WTC11 (cell line): ENCODE data around the gene RBM3. TPM values are rescaled to one million over a fixed set of nuclear protein-coding genes. Genes with fewer than 3 reads are reported as not detected.

Source experiments
- ATAC-seq: fragments of 200-7000 bp; cut with Tn5 transposase; 2 replicates; pipeline ENCODE4 v1.10.0; 2021; ENCODE audit warnings: mild to moderate bottlenecking, moderate library complexity
- CTCF ChIA-PET: fragments of 300-600 bp; sonication (Branson Sonifier 250); formaldehyde crosslinking; loops from one replicate; lab custom pipeline; 2021; ENCODE audit warnings: antibody characterized with exemption; lab: Charles Lee
- POLR2A ChIA-PET: fragments of 350-600 bp; sonication (Branson Sonifier 250); formaldehyde crosslinking; loops from one replicate; lab custom pipeline; 2021; ENCODE audit warnings: antibody characterized with exemption; lab: Charles Lee
- DNase-seq: peaks from one replicate; pipeline ENCODE4 v3.0.0; 2021; ENCODE audit warnings: low spot score
- H3K27ac Mint-ChIP-seq: 2 replicates; pipeline ENCODE4 v1.8.0; 2021; ENCODE audit warnings: mixed read lengths
- H3K27me3 Mint-ChIP-seq: 2 replicates; pipeline ENCODE4 v1.8.0; 2021; ENCODE audit warnings: low read depth, mild to moderate bottlenecking, moderate library complexity, mixed read lengths
- H3K36me3 Mint-ChIP-seq: 2 replicates; pipeline ENCODE4 v1.8.0; 2021; ENCODE audit warnings: mixed read lengths
- H3K4me1 Mint-ChIP-seq: 2 replicates; pipeline ENCODE4 v1.8.0; 2022; ENCODE audit warnings: mixed read lengths
- H3K4me3 Mint-ChIP-seq: 2 replicates; pipeline ENCODE4 v1.8.0; 2021; ENCODE audit warnings: mild to moderate bottlenecking, moderate library complexity, mixed read lengths
- H3K9me3 Mint-ChIP-seq: 2 replicates; pipeline ENCODE4 v1.8.0; 2021; ENCODE audit warnings: mixed read lengths
- FOXK1 ChIP-seq: sonication (generic); formaldehyde crosslinking; IDR thresholded peaks from 2 replicates; pipeline ENCODE4 v1.8.0; 2022; ENCODE audit warnings: mild to moderate bottlenecking, moderate library complexity, missing genetic modification reagents
- GABPB1 ChIP-seq: sonication (generic); formaldehyde crosslinking; IDR thresholded peaks from 2 replicates; pipeline ENCODE4 v1.8.1; 2023; ENCODE audit warnings: mild to moderate bottlenecking, missing genetic modification reagents
- KAT7 ChIP-seq: sonication (generic); formaldehyde crosslinking; IDR thresholded peaks from 2 replicates; pipeline ENCODE4 v1.8.1; 2023; ENCODE audit warnings: missing genetic modification reagents, mild to moderate bottlenecking, borderline replicate concordance
- NR1H2 ChIP-seq: sonication (generic); formaldehyde crosslinking; IDR thresholded peaks from 2 replicates; pipeline ENCODE4 v1.9.0; 2021; ENCODE audit warnings: mild to moderate bottlenecking, moderate library complexity, missing genetic modification reagents
- NR3C1 ChIP-seq: sonication (generic); formaldehyde crosslinking; conservative IDR thresholded peaks from 2 replicates; pipeline ENCODE4 v1.8.1; 2023; ENCODE audit warnings: low read depth, mild to moderate bottlenecking, missing genetic modification reagents
- PRRX2 ChIP-seq: fragments of 250-450 bp; sonication (Bioruptor Pico); IDR thresholded peaks from 2 replicates; pipeline ENCODE4 v1.8.0; 2021; ENCODE audit warnings: mild to moderate bottlenecking
- SP1 ChIP-seq: sonication (generic); formaldehyde crosslinking; conservative IDR thresholded peaks from 2 replicates; pipeline ENCODE4 v1.8.1; 2022; ENCODE audit warnings: missing genetic modification reagents
- TEAD1 ChIP-seq: sonication (generic); formaldehyde crosslinking; IDR thresholded peaks from 2 replicates; pipeline ENCODE4 v1.8.0; 2022; ENCODE audit warnings: mild to moderate bottlenecking, missing genetic modification reagents
- ZNF121 ChIP-seq: sonication (generic); formaldehyde crosslinking; IDR thresholded peaks from 2 replicates; pipeline ENCODE4 v1.8.0; 2023; ENCODE audit warnings: missing genetic modification reagents
- ZNF232 ChIP-seq: sonication (generic); formaldehyde crosslinking; IDR thresholded peaks from 2 replicates; pipeline ENCODE4 v1.8.0; 2022; ENCODE audit warnings: mild to moderate bottlenecking, missing genetic modification reagents
- total RNA-seq: library from RNA; stranded (reverse); gene quantifications from 3 replicates; pipeline ENCODE4 v1.2.3, GENCODE V29; 2021
- TF ChIP-seq, protein P1 (sequence below): sonication (generic); formaldehyde crosslinking; IDR thresholded peaks from 2 replicates; pipeline ENCODE4 v1.8.0; 2022; ENCODE audit warnings: mild to moderate bottlenecking, missing genetic modification reagents
- TF ChIP-seq, protein P2 (sequence below): sonication (generic); formaldehyde crosslinking; IDR thresholded peaks from 2 replicates; pipeline ENCODE4 v1.8.1; 2022; ENCODE audit warnings: mild to moderate bottlenecking, moderate library complexity, missing genetic modification reagents
- TF ChIP-seq, protein P3 (sequence below): sonication (generic); formaldehyde crosslinking; IDR thresholded peaks from 2 replicates; pipeline ENCODE4 v1.8.1; 2022; ENCODE audit warnings: low read depth, mild to moderate bottlenecking, moderate library complexity, missing genetic modification reagents, borderline replicate concordance
- TF ChIP-seq, protein P4 (sequence below): fragments of 200-600 bp; IDR thresholded peaks from 2 replicates; pipeline ENCODE4 v1.8.0; 2022; ENCODE audit warnings: antibody characterized with exemption
- TF ChIP-seq, protein P5 (sequence below): sonication (generic); formaldehyde crosslinking; conservative IDR thresholded peaks from 2 replicates; pipeline ENCODE4 v1.8.1; 2023; ENCODE audit warnings: mild to moderate bottlenecking, low read depth, missing genetic modification reagents, moderate library complexity
- TF ChIP-seq, protein P6 (sequence below): fragments of 250-450 bp; sonication (Bioruptor Pico); IDR thresholded peaks from 2 replicates; pipeline ENCODE4 v2.1.2; 2022; ENCODE audit warnings: mild to moderate bottlenecking, moderate library complexity
- TF ChIP-seq, protein P7 (sequence below): fragments of 250-450 bp; sonication (Bioruptor Pico); IDR thresholded peaks from 2 replicates; pipeline ENCODE4 v1.8.0; 2021; ENCODE audit warnings: mild to moderate bottlenecking
- TF ChIP-seq, protein P8 (sequence below): fragments of 250-450 bp; sonication (Bioruptor Pico); conservative IDR thresholded peaks from 2 replicates; pipeline ENCODE4 v1.9.0; 2021; ENCODE audit warnings: mild to moderate bottlenecking

Gene RBM3
- total RNA-seq, 1 experiment from 2014 or later = 148 TPM

DNA sequence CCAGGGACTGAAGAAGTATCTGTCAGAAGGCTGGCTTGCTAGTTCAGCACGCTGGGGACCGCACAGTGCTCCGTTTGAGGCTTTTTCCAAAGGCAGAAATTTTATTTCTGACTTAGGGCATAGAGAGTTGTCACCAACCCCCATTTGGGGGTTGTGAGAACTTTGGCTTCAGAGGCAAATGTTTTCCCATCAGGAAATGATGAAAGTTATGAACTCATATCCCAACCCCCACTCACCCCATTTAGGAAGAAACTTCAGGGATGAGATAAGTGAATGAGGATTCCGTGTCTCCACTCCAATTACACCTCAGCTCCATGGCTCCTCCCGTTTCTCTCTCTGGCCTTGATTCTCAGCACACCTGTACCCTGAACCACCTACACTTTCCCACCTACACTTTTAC, 18.7 kb downstream of the RBM3 start (continued):
- TF ChIP-seq, protein P1, sequence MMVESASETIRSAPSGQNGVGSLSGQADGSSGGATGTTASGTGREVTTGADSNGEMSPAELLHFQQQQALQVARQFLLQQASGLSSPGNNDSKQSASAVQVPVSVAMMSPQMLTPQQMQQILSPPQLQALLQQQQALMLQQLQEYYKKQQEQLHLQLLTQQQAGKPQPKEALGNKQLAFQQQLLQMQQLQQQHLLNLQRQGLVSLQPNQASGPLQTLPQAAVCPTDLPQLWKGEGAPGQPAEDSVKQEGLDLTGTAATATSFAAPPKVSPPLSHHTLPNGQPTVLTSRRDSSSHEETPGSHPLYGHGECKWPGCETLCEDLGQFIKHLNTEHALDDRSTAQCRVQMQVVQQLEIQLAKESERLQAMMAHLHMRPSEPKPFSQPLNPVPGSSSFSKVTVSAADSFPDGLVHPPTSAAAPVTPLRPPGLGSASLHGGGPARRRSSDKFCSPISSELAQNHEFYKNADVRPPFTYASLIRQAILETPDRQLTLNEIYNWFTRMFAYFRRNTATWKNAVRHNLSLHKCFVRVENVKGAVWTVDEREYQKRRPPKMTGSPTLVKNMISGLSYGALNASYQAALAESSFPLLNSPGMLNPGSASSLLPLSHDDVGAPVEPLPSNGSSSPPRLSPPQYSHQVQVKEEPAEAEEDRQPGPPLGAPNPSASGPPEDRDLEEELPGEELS (CRISPR knock-in tag) = no peak

DNA sequence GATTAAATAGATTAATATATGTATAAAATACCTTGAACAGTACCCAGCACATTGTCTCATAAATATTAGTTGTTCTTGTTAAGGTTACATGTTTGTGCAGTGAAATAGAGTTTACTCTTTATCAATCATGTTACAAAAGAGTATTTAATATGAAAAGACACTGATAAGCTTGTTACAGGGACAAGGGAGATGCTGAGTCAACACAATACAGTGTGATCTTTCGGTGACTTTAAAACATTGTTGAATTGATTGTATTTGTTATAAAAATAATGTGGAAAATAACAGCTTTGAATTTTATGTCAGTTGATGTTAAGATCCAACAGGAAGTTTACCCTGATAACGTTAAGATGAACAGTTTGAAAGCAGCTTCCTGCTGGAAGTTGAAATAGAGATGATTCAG, 21.6 kb downstream of the RBM3 start:
- DNase-seq (no peak), ATAC-seq (no peak)
- TF ChIP-seq FOXK1 (CRISPR knock-in tag) (no peak), KAT7 (CRISPR knock-in tag) (no peak), TEAD1 (no peak)
- TF ChIP-seq, protein P2, sequence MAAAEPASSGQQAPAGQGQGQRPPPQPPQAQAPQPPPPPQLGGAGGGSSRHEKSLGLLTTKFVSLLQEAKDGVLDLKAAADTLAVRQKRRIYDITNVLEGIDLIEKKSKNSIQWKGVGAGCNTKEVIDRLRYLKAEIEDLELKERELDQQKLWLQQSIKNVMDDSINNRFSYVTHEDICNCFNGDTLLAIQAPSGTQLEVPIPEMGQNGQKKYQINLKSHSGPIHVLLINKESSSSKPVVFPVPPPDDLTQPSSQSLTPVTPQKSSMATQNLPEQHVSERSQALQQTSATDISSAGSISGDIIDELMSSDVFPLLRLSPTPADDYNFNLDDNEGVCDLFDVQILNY (CRISPR knock-in tag) = no peak
- TF ChIP-seq, protein P3, sequence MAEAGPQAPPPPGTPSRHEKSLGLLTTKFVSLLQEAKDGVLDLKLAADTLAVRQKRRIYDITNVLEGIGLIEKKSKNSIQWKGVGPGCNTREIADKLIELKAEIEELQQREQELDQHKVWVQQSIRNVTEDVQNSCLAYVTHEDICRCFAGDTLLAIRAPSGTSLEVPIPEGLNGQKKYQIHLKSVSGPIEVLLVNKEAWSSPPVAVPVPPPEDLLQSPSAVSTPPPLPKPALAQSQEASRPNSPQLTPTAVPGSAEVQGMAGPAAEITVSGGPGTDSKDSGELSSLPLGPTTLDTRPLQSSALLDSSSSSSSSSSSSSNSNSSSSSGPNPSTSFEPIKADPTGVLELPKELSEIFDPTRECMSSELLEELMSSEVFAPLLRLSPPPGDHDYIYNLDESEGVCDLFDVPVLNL (CRISPR knock-in tag) = no peak
- TF ChIP-seq, protein P4, sequence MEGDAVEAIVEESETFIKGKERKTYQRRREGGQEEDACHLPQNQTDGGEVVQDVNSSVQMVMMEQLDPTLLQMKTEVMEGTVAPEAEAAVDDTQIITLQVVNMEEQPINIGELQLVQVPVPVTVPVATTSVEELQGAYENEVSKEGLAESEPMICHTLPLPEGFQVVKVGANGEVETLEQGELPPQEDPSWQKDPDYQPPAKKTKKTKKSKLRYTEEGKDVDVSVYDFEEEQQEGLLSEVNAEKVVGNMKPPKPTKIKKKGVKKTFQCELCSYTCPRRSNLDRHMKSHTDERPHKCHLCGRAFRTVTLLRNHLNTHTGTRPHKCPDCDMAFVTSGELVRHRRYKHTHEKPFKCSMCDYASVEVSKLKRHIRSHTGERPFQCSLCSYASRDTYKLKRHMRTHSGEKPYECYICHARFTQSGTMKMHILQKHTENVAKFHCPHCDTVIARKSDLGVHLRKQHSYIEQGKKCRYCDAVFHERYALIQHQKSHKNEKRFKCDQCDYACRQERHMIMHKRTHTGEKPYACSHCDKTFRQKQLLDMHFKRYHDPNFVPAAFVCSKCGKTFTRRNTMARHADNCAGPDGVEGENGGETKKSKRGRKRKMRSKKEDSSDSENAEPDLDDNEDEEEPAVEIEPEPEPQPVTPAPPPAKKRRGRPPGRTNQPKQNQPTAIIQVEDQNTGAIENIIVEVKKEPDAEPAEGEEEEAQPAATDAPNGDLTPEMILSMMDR = no peak
- TF ChIP-seq, protein P5, sequence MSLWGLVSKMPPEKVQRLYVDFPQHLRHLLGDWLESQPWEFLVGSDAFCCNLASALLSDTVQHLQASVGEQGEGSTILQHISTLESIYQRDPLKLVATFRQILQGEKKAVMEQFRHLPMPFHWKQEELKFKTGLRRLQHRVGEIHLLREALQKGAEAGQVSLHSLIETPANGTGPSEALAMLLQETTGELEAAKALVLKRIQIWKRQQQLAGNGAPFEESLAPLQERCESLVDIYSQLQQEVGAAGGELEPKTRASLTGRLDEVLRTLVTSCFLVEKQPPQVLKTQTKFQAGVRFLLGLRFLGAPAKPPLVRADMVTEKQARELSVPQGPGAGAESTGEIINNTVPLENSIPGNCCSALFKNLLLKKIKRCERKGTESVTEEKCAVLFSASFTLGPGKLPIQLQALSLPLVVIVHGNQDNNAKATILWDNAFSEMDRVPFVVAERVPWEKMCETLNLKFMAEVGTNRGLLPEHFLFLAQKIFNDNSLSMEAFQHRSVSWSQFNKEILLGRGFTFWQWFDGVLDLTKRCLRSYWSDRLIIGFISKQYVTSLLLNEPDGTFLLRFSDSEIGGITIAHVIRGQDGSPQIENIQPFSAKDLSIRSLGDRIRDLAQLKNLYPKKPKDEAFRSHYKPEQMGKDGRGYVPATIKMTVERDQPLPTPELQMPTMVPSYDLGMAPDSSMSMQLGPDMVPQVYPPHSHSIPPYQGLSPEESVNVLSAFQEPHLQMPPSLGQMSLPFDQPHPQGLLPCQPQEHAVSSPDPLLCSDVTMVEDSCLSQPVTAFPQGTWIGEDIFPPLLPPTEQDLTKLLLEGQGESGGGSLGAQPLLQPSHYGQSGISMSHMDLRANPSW (CRISPR knock-in tag) = no peak
- TF ChIP-seq, protein P6, sequence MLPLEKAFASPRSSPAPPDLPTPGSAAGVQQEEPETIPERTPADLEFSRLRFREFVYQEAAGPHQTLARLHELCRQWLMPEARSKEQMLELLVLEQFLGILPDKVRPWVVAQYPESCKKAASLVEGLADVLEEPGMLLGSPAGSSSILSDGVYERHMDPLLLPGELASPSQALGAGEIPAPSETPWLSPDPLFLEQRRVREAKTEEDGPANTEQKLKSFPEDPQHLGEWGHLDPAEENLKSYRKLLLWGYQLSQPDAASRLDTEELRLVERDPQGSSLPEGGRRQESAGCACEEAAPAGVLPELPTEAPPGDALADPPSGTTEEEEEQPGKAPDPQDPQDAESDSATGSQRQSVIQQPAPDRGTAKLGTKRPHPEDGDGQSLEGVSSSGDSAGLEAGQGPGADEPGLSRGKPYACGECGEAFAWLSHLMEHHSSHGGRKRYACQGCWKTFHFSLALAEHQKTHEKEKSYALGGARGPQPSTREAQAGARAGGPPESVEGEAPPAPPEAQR (CRISPR knock-in tag) = no peak
- no peaks in the 10 kb centered on the region for H3K9me3 Mint-ChIP-seq
- H3K4me3 Mint-ChIP-seq = no peak overlapping the region
- CTCF ChIA-PET = no interaction called here
- H3K27ac Mint-ChIP-seq = no peak overlapping the region
- H3K36me3 Mint-ChIP-seq = no peaks in the 10 kb centered on the region
- POLR2A ChIA-PET = no interaction called here
- H3K4me1 Mint-ChIP-seq = peaks cover 5% of the 10 kb centered on the region
- no peaks in the 10 kb centered on the region for H3K27me3 Mint-ChIP-seq

DNA sequence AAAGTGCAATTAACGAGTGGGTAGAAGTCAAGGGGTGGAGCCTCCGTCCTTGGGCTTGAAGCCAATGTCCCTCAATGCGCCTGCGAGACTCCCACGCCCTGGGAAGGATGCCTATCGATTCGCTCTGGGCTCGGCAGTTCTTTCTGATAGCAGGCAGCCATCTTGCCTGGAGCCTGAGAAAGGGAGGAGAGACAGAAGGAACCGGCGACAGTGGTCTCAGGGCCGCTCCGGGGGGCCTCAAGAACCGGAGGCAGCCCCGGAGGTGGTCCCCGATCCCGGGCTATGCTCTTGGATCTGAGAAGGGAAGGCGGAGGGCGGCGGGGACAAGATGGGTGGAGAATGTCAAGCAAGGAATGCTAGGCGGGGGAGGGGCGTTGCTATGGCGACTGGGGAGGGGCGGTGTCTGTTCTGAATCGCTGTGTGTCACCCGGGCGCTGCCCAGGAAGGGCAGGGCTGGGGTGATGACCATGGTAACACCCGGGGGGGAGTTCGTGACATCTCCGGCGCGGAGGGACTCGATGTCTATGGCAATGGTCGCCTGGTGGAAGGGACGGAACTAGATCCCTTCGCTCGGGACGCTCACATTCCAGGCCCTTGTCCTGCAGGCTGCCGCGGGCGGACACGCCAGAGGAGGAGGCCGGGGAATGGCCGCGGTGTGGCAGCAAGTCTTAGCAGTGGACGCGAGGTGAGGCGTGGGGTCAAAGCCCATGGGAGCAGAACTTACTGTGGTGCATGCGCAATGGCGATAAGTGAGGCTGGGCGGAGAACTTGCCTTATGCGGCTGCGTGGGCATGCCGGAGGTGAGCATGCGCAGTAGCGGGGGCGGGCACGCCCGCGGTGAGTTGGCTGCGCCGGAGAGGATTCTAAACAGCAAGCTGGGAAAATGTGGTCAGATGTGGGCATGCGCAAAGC, 23.3 kb downstream of the RBM3 start, which contains the start of gene WDR13:
WDR13 (plus strand) TSS at position 140 of the 912 bp plus-strand sequence; CDS start at position 645, 505 bp downstream.
- Mint-ChIP-seq H3K27ac (peak within 1 kb of the TSS; percentile 99), H3K27me3 (no peaks in the 10 kb centered on the region), H3K4me1 (peaks cover 5% of the 10 kb centered on the region), H3K9me3 (no peaks in the 10 kb centered on the region), H3K36me3 (no peaks in the 10 kb centered on the region), H3K4me3 (peak within 1 kb of the TSS; percentile 96)
- ChIA-PET POLR2A (no interaction called here), CTCF (interaction anchor here (1.4 kb wide), 1 partner anchor 9 kb away, joined by 6 read pairs; no protein-coding TSS in a partner anchor)
- DNase-seq (peak; percentile 85), ATAC-seq (peak; percentile 82)
- no peak for TF ChIP-seq ZNF121 (CRISPR knock-in tag)
- TF ChIP-seq NR1H2 = no peak
- no peak for TF ChIP-seq PRRX2 (CRISPR knock-in tag)
- no peak for TF ChIP-seq SP1 (CRISPR knock-in tag)
- no peak for TF ChIP-seq FOXK1 (CRISPR knock-in tag)
- TF ChIP-seq GABPB1 (CRISPR knock-in tag) = 0 out of 2 replicates have a peak, but pooled peaks have one; percentile 29
- no peak for TF ChIP-seq ZNF232 (CRISPR knock-in tag)
- TF ChIP-seq NR3C1 = no peak
- TF ChIP-seq, protein P7, sequence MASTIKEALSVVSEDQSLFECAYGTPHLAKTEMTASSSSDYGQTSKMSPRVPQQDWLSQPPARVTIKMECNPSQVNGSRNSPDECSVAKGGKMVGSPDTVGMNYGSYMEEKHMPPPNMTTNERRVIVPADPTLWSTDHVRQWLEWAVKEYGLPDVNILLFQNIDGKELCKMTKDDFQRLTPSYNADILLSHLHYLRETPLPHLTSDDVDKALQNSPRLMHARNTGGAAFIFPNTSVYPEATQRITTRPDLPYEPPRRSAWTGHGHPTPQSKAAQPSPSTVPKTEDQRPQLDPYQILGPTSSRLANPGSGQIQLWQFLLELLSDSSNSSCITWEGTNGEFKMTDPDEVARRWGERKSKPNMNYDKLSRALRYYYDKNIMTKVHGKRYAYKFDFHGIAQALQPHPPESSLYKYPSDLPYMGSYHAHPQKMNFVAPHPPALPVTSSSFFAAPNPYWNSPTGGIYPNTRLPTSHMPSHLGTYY (CRISPR knock-in tag) = no peak
- TF ChIP-seq, protein P8, sequence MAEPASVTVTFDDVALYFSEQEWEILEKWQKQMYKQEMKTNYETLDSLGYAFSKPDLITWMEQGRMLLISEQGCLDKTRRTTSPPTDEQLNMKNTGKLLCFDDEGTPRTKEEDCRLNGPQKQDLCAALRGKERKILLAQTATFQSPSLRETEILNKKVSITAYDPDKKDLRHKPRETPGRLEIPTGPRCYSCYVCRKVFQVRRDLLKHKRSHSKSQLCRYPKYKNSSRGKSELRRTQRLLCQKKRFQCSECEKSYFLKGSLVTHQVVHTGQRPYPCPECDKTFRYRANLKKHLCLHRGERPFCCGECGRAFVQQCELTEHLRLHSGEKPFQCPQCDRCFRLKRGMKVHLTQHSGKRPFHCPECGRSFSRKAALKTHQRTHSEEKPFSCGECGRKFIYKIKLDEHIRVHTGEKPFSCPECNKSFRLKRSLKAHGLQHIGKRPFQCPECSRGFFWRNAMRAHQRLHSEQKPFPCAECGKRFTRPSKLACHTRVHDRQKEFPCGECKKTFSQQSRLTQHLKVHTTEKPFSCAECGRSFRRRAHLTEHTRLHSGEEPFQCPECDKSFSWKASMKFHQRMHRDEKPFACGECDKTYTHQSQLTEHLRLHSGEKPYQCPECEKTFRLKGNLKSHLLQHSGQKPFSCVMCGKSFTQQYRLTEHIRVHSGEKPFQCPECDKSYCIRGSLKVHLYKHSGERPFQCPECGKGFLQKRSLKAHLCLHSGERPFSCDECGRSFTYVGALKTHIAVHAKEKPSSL (CRISPR knock-in tag) = no peak
